Fibroblast of villous mesenchyme (primary cell): ENCODE data around the gene INSR. TPM values are rescaled to one million over a fixed set of nuclear protein-coding genes. Genes with fewer than 3 reads are reported as not detected.

Experiments used
- DNase-seq: peaks from one replicate; pipeline ENCODE4 v3.0.0-alpha.2; 2010; ENCODE audit warnings: low read depth
- H3K4me3 ChIP-seq: 2 replicates; pipeline ENCODE4 v1.5.1; 2011; ENCODE audit warnings: low read depth, mild to moderate bottlenecking, low read length
- total RNA-seq: library from RNA; depleted of rRNA; stranded (reverse); fragments of >200 nt; gene quantifications from 2 replicates; pipeline ENCODE4 v1.2.3, GENCODE V29; 2012
- TF ChIP-seq, protein P1 (sequence below): IDR thresholded peaks from 2 replicates; pipeline ENCODE4 v1.5.1; 2012; ENCODE audit warnings: low read depth, mild to moderate bottlenecking, low read length; ENCODE audit not compliant: insufficient read depth

Gene INSR
- total RNA-seq, 1 donor, result 3.0 TPM

DNA sequence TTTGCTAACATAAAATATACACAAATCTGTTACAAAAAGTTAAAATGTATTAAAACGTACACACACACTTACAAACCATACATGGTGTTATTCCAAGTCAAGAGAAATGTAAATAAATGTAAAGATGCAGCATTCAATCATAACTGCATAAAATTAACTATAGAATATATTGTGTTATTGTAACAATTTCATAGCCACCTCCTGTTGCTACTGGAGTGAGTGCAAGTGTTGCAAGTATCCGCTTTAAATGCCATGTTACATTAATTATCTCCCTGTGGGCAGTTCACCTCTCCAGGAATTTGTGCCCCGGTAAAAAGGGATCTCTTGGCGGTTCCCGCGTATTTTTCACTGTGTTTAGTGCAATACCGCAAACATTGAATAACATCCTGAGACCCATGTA is 3.5 kb upstream of the INSR start:
- no peak overlapping the region for H3K4me3 ChIP-seq
- TF ChIP-seq, protein P1, sequence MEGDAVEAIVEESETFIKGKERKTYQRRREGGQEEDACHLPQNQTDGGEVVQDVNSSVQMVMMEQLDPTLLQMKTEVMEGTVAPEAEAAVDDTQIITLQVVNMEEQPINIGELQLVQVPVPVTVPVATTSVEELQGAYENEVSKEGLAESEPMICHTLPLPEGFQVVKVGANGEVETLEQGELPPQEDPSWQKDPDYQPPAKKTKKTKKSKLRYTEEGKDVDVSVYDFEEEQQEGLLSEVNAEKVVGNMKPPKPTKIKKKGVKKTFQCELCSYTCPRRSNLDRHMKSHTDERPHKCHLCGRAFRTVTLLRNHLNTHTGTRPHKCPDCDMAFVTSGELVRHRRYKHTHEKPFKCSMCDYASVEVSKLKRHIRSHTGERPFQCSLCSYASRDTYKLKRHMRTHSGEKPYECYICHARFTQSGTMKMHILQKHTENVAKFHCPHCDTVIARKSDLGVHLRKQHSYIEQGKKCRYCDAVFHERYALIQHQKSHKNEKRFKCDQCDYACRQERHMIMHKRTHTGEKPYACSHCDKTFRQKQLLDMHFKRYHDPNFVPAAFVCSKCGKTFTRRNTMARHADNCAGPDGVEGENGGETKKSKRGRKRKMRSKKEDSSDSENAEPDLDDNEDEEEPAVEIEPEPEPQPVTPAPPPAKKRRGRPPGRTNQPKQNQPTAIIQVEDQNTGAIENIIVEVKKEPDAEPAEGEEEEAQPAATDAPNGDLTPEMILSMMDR, result no peak
- DNase-seq, result no peak

DNA sequence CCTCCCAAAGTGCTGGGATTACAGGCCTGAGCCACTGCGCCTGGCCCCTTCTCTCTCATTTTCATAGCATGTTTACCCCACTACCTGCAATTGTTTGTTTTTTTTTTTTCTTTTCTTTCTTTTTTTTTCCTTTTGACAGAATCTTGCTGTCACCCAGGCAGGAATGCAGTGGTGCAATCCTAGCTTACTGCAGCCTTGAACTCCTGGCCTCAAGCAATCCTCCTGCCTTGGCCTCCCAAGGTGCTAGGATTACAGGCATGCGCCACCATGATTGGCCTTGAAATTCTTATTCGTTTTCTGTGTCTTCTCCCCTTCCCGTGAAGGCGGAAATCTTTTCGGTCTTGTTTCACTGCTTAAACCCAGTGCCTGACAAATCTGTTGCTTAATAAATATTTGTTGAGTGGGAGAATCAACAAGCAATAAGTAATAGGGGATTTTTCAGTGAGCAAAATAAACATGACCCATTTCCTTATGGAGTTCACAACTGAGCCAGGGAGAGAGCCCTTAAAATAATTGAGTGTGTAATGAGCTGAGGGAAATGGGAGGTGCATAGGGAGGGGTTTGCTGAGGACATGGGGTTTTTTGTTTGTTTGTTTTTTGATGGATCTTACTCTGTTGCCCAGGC is 1.8 kb upstream of the INSR start:
- H3K4me3 ChIP-seq, result no peak overlapping the region
- TF ChIP-seq, protein P1, result no peak
- no peak for DNase-seq

DNA sequence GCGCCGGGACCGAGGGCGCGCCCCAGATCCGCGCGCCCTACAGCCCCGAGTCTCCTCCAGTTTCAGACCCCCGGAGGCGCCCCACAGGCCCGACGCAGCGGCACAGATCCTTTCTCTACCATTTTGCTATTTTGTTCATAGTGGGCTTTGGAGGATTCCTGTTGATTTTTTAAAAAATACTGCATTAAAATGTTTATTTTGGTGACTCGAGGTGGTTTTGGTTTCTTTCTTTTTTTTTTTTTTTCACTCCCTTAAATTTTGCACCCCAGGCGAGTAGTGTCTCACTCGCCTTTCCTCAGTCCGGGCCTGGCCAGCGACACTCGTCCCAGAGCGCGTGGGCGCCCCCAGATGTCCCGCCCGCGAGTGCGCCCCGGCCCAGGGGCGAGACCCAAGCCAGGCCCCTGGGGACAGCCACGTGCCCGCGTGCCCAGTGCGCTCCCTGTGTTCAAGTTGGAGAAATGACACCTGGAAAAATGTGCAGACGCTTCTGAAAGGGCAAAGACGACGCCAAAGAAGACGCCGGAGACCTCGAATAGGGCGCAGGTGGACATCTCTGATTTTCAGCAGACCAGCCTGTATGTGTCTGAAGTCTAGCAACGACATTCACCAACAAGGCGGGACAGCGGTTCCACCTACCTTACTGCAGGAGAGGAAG is 471 bp upstream of the INSR start:
- TF ChIP-seq, protein P1, result peak; percentile 6
- peak; percentile 44 for DNase-seq
- H3K4me3 ChIP-seq, result peak overlapping the region; percentile 61

DNA sequence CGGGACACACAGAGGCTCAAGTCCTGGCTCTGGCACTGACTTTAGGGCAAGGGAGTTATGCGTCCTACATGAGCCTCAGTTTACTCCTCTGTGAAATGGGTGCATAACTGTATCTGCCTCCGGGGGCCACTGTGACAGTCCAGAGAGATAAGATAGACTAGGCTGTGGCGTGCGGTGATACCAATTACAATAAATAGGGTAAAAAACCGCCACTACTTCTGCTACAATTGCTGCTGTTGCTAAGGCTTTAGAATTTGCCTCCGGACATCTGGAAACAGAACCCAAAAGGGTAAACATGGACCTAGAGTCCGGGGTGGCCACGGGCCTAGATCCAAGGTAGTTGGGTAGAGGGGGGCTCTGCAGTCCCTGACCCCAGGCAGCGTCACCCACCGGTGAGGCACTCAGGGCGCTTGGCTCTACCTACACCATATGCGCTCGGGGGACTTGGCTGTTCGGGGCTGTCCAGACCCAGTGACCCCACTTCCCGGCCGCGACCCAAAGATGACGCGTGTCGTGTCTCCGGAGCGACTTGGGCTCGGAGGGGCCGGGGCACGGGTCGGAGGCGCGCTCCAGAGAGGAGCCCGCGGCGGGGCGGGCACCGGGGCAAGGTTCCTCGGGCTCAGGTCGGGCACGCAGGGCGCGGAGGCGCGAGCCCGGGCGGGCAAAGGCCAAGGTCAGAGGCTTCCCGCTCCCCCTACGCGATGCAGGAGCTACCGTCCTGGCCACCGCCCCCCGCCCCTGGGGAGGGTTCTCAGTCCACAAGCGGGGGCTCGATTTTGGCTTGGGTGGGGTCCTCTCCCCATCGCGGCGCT is 1.1 kb downstream of the INSR start:
- peak overlapping the region; percentile 64 for H3K4me3 ChIP-seq
- TF ChIP-seq, protein P1, result no peak
- DNase-seq, result no peak

DNA sequence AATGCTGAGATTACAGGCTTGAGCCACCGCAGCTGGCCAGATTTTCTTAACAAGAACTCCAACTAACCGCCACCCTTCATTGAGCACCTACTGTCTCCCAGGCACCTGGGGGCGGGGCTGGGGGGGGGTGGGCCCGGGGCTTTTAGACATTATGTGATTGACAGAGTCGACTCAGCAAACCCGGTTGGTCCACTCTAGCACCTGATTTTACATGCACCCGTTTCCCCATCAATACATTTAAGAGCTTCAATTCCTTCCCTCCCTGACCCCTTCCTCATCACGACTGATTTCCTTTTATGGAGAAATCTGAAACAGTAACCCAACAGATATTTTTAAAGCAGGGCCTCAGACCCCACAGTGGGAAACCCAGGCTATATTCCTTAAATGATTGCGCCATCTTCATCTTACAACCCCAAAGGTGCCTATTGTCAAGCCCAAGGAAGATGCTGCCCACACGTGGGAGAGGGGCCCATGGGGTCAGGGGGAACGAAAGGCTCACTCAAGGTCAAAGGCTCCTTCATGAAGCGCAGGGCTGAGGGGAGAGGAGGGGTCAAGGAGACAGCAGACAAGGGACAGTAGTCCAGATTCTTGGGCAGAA is 1.8 kb downstream of the INSR start:
- no peak for DNase-seq
- no peak overlapping the region for H3K4me3 ChIP-seq
- TF ChIP-seq, protein P1, result no peak

DNA sequence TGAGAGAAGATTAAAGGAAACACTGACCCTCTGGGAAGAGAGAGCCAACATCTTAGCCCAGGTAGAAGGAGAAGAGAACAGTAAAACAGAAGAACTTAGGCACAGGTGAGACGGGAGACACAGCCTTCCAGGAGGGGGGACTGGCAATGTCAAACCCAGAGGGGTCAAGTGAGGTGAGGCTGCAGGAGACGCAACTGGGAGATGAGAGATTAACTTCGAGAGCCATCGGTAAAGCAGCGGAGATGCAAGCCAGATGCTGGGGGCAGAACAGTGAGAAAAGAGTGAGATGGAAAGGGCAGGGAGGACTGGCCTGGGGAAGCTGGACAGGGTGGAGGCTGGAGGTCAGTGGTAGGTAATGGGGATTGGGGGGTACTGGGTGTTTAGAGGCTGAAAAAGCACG is 5.2 kb downstream of the INSR start:
- TF ChIP-seq, protein P1, result no peak
- no peak overlapping the region for H3K4me3 ChIP-seq
- DNase-seq, result no peak
